HG03378 (cell line): ENCODE results near the gene KRT82.
"Not testable (repeated sequence)": the region's sequence is repeated elsewhere in the genome, so short reads cannot be mapped to it uniquely, and the experiment has no call there.

Source experiments
- ATAC-seq: cut with Tn5 transposase; IDR thresholded peaks from one replicate; pipeline ENCODE4 v1.9.1; 2021; ENCODE audit warnings: mild to moderate bottlenecking, moderate library complexity; ENCODE audit not compliant: unreplicated experiment

Gene KRT82

GRCh38 chr12:52405922-52406385, at the start of gene KRT82:
TSS of gene KRT82 (minus strand) at chr12:52406335. CDS start at chr12:52406277, 58 bp downstream.
- ATAC-seq, result no peak

DNA sequence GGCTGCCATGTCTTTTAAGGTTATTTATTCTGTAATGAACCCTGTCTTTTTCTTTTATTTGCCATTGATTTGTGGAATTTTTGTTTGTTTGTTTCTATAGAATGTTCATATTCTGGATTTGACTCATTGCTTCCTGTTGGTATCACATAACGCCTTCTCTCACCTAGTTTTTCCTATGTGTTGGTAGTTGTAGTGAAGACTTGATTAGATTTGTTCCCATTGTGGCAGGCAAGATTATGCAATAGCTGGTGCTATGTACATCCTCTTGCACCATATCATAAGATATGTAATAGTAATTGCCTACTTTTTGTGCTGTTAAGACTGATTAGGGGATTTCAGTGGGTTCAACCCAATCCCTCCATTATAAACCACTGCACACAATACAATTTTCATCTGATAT, 49.7 kb upstream of the KRT82 start:
- ATAC-seq, result no peak

GRCh38 chr12:52454411-52455201, 48.5 kb upstream of the KRT82 start:
- no peak for ATAC-seq

DNA sequence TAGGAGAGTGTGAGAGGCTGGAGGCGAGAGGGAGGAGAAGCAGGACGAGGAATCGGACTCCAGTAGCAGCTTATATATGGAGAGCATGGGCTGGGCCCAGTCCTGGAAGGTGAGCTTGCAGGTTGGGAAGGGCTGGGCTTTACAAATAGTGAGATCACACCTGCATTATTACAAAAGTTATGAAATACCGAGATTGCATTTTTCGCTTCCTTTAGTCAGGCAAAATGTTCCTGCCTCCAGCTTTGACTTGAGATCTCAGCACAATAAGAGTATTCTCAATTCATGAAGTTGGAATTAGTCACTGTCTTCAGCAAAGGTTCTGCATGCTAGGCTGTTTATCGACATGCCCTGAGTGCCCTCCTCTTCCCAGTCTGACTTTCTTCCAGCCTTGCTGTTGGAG, 46.0 kb upstream of the KRT82 start, which contains the start of gene KRT6B:
TSS of gene KRT6B (minus strand) at position 46 of the 400 bp plus-strand sequence. CDS start 68 bp downstream, outside the sequence.
- no peak for ATAC-seq

DNA sequence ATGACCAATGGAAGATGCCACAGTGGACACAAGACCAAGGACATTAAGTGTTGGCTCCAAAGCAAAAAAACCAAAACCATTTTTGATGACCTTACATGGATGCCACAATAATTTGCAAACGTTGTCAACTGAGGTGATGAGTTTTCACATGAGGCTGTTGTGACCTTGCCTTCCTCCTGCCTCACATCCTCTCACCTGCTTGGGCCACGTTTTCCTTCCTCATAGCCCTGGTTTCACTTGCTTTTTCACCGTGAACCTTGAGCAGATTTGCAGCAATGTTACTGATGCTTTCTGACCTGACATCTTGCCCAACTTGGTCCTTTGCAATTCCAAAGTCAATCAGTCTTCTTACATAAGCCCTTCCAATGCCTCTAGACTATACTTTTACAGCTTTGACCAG, 42.1 kb upstream of the KRT82 start:
- no peak for ATAC-seq

DNA sequence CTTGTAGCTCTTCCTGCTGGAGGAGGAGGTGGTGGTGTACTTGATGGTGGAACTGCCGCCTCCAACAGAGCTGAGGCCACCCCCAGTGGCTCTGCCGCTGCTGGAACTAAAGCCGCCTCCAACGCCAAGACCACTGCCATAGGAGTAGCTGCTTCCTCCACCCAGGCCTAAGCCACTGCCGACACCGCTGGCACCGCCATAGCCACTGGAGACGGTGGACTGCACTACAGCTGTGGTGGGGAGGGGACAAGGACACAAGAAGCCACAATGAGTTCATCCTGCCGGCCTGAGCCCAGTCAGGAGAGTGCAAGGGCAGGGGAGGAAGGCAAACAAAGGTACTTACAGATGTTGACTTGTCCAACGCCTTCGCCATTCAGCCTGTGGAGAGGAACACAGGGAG, 41.1 kb upstream of the KRT82 start:
- ATAC-seq, result not testable (repeated sequence)

GRCh38 chr12:52446367-52447045, 40.4 kb upstream of the KRT82 start:
- no peak for ATAC-seq

GRCh38 chr12:52445876-52446275, 39.7 kb upstream of the KRT82 start:
- no peak for ATAC-seq

DNA sequence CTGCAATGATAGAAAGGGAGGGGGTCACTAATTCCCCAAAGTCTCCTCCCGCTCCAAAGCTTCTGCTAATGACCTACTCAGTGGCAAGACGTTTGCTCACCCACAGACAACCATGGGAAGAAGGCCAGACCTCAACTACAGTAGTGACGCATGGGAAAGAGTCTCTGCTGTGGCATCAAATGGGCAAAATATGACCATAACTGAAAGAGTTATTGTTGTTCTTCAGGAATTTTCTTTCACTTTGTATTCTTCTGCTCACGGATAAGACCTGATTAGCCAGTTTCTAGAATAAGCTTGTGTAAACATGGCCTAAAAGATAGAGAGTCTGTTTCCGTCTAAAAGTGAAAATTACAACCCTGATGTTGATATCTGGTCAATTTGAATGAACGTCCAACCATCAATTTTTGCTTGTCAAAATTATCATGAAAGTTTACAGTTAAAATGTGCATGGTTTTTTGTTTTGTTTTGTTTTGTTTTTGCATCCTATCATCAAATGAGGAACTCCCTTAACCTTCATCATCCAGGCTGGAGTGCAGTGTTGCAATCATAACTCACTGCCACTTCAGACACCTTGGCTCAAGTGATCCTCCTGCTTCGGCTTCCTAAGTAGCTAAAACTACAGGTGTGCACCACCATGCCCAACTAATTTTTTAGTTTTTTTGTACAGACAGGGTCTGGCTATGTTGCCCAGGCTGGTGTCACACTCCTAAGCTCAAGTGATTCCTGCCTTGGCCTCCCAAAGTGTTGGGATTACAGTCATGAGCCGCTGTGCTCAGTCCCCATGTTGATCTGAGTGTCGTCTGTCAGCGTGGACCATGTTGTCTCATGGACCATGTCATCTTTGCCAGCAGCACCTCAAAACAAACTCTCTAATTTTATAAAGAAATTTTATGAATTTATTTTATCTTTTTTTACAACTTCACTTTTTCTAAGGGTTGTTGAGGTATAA, 38.8 kb upstream of the KRT82 start:
- ATAC-seq, result no peak

DNA sequence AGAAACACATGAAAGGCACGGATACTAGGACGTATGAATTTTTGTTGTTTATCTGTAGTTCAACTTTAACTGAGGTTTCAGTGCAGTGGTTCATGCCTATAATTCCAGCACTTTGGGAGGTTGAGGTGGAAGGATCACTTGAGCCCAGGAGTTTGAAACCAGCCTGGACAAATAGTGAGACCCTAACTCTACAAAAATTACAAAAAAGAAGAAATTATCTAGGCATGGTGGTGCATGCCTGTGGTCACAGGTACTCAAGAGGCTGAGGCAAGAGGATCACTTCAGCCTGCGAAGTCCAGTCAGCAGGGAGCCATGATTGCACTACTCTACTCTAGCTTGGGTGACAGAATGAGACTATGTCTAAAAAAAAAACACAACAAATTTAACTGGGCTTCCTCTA, 37.8 kb upstream of the KRT82 start:
- no peak for ATAC-seq

DNA sequence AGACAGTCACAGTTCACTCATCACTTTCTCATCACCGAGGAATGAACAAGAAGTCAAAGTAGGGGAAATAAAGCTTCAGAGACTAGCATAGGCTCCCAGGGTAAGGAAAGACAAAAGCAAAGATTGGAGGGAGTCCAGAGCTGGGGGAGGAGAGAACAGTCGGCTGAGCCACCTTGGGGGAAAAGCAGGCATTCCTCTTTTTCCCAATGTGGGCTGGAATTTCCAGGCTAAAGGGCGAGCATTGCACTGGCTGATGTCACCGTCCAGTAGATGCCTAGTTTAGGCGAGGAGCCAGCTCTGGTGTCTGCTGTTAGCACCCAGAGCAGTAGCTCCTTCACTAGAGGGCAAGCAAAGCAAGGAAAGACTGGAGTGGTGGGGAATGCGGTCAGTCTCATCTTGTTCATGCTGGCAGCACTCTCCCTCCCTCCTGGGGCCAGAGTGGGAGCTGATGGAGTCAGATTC, 36.5 kb upstream of the KRT82 start:
- no peak for ATAC-seq

GRCh38 chr12:52441320-52441911, 35.3 kb upstream of the KRT82 start:
- no peak for ATAC-seq

DNA sequence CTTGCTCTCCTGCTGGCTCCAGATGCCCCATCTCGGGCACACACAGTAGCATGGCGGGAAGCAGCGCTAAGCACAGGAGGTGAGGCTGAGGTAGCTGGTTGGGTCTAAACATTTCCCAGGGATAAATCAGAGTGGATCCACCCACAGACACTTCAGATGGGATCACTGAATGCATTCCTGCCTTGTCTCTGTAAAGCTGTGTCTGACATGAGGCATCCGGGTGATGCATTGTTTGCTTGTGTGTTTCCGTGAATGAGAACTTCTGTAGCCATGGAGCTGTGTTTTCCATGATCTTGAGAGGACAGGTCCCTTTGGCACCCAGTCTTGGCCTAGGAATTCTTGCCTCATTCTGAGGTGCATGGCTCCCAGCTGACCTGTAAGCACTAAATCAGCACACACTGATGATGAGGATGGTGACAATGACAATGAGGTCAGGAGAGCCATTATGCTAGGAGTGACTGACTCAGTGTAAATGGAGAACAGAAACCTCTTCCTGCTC, 34.7 kb upstream of the KRT82 start:
- ATAC-seq, result no peak

DNA sequence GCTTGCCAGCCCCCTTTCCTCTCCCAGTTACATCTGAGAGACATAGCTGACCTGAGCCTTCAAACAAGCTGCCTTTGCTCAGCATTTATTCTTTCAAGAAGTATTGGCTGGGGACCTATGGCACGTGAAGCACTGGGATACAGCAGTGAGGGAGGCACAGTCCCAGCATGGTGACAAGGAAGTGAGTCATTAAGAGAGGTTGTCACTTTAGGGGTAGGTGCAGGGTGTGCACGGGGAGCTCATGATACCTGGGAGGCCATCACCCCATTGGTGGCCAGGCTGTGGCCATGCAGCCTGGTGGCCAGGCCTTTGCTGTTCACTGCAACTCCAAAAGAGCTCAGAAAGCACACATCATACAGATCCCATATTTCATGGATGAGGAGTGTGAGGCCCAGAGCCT, 33.7 kb upstream of the KRT82 start:
- ATAC-seq, result no peak

DNA sequence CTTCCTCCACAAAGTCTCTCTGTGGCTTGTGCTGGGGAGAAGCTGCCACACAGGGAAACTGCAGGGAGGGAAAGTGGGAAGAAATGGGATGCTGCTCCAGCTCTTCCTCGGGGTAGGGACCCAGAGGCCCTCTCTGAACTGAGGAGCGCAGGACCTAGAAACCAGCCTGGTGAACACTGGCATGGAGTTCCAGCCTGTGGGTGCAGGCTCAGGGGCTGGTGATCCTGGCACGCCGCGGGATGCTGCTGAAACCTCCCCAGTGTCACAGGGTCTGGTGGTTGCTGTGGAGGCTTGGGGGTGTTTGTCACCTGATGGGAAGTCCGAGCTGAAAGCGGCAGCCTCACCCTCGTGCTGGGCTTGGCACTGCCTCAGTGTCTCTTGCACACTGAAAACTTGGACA, 33.3 kb upstream of the KRT82 start:
- ATAC-seq, result no peak

DNA sequence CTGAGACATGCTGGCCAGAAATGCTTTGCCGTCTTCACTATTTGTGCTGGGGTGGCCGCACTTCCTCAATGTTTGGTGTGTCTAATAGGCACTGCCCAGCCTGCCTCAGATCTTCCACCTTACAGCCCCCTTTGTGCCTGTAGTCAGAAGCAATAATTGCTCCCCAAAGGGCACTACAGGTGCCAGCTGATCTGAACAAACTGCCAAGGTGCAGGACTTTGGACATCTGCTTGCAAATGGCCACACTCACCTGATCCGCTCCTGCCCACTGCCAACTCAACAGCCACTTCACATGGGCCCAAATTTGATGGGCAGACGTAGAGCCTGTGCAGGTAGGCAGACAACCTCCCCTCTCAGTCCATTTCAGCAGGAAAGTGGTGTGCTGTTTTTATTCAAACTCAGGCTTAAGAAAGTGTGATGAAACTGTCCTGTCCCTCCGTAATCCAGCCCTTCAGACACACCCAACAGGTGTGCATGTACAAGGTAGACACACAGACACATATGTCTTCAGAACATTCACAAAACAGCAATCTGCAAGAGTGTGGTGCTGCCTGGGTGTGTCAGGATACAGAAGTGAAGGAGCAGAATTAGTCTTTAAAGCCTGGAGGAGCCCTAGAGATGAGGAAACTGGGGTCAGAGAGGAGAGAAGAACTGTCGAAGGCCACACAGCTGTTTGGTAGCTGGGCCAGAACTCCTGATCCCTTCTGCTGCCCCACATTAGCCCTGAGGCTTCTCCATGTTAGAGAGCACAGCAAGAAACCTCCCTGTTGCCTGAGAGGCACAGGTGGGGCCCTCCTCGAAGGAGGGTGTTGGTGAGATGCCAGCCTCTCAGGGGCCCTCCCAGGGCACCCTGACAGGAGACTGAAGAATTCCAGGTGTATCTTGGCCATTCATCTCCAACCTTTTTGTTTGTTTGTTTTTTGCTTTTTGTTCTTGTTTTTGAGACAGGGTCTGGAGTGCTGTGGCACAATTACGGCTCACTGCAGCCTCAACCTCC, 32.5 kb upstream of the KRT82 start:
- ATAC-seq, result no peak

DNA sequence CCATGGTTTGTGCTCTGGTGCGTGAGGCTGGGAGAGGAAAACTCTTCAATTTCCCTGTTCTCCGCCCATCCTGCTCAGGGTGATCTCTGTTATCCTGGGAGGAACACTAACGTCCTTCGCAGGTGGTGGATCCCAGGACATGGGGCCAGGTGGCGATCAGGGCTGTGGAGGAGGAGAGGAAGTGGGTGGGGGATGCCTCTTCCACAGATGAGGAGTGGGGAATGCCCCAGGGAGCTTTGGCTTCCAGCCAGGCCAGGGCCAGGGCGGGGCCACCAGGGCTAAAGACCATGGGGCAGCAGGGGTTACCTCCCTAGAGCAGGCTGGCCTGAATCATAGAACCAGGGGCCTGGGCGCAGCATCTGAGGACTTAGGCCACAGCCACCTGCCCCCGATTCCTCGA, 31.4 kb upstream of the KRT82 start:
- no peak for ATAC-seq

- ATAC-seq, result no peak
These were observed 30.8 kb upstream of the KRT82 start for GRCh38 chr12:52436828-52437474.
